ENCODE data around the gene DNMT3A. TPM values are rescaled to one million over a fixed set of nuclear protein-coding genes. Genes with fewer than 3 reads are reported as not detected.

DNMT3A gene
- total and polyA plus RNA-seq, 2 donors (not counting 1 experiment from before 2014, with no cell fraction given) = 8.9 to 24.5 TPM

DNA sequence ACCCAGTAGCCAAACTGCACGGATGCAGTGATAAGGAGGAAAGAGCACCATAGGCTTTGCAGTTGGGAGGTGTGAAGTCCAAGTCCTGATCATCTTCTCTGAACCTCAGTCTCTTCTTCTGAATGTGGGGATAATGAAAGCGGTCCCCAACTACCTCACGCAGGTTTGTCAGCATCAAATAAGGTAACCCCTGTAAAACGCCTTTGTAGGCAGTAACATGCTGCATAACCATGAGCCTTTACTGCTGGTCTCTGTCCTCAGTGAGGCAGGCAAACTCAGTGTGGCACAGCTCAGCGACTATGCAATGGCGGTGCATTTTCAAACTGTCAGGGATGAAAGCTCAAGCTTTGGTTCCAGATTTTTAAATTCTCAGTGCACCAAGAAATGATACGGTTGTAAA lies 46.1 kb downstream of the DNMT3A start:
- no peaks in the 10 kb centered on the region for H4K20me1 ChIP-seq (ENCODE audit: control insufficient read depth, insufficient read depth, low read length, poor library complexity, severe bottlenecking)
- peaks cover 43% of the 10 kb centered on the region for H3K4me1 Mint-ChIP-seq
- H3K4me2 ChIP-seq (replicated peaks; ENCODE audit: low read depth, low read length, poor library complexity, severe bottlenecking) = peak overlapping the region; percentile 80
- H3K27me3 ChIP-seq (replicated peaks in 1 of 4; ENCODE audit: control extremely low read depth in 1 of 4, control insufficient read depth in 3 of 4, insufficient read depth in 4 of 4, low read length in 3 of 4) = no peaks in the 10 kb centered on the region
- no peaks in the 10 kb centered on the region for H3K27me3 Mint-ChIP-seq
- H3K36me3 ChIP-seq (replicated peaks in 1 of 2; ENCODE audit: control extremely low read depth in 1 of 2, control insufficient read depth in 1 of 2, extremely low read depth in 1 of 2, insufficient read depth in 2 of 2, low read length in 1 of 2) = peaks cover 0 to 8% of the 10 kb centered on the region in 2 experiments
- DNase-seq (no peak), ATAC-seq (ENCODE audit: low read depth) (no peak)
- peak overlapping the region; percentile 94 for H3K27ac Mint-ChIP-seq
- no peaks in the 10 kb centered on the region for H3K9me3 ChIP-seq (ENCODE audit: control extremely low read depth in 1 of 3, control insufficient read depth in 2 of 3, insufficient read depth in 1 of 3, low read length in 2 of 3)
- TF ChIP-seq EZH2 (IDR thresholded peaks at IDR 0.05; ENCODE audit: borderline replicate concordance, insufficient read depth, low read depth, low read length, poor library complexity, severe bottlenecking) = no peak
- TF ChIP-seq, protein P1, sequence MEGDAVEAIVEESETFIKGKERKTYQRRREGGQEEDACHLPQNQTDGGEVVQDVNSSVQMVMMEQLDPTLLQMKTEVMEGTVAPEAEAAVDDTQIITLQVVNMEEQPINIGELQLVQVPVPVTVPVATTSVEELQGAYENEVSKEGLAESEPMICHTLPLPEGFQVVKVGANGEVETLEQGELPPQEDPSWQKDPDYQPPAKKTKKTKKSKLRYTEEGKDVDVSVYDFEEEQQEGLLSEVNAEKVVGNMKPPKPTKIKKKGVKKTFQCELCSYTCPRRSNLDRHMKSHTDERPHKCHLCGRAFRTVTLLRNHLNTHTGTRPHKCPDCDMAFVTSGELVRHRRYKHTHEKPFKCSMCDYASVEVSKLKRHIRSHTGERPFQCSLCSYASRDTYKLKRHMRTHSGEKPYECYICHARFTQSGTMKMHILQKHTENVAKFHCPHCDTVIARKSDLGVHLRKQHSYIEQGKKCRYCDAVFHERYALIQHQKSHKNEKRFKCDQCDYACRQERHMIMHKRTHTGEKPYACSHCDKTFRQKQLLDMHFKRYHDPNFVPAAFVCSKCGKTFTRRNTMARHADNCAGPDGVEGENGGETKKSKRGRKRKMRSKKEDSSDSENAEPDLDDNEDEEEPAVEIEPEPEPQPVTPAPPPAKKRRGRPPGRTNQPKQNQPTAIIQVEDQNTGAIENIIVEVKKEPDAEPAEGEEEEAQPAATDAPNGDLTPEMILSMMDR (IDR thresholded peaks at IDR 0.05) = no peak
- H3K4me3 Mint-ChIP-seq = peak overlapping the region; percentile 80
- H3K27ac ChIP-seq (ENCODE audit: low read length in 2 of 2) = peak overlapping the region; percentile 87 to 91
- POLR2A ChIA-PET = interaction anchor here (1.1 to 1.8 kb wide), 3 partner anchors 17 to 583 kb away, joined by 3 to 10 read pairs (median 8); partner anchors contain the start of gene ASXL2
- peak overlapping the region in 2 of 5 experiments; percentile 34 to 45 for H3K4me3 ChIP-seq (ENCODE audit: control extremely low read depth in 1 of 5, extremely low read depth in 1 of 5, insufficient read depth in 1 of 5, low read depth in 2 of 5, low read length in 4 of 5)
- WGBS (ENCODE audit: insufficient coverage) = 81% methylated on average over 6 of the region's 7 CpGs
- intact Hi-C loops (cut with micrococcal nuclease) = loop anchor here (1.0 to 2.0 kb wide), 2 partner anchors 45 to 82 kb away; no protein-coding TSS in a partner anchor
- H3K4me1 ChIP-seq (ENCODE audit: control insufficient read depth in 2 of 2, insufficient read depth in 2 of 2, low read length in 2 of 2) = peaks cover 41 to 58% of the 10 kb centered on the region in 2 donors
- H3K79me2 ChIP-seq (ENCODE audit: control insufficient read depth, insufficient read depth, low read length) = peaks cover 22% of the 10 kb centered on the region
- H3K9ac ChIP-seq (ENCODE audit: low read length) = peak overlapping the region; percentile 40
- CTCF ChIA-PET = interaction anchor here (1.3 to 1.8 kb wide), 3 partner anchors 18 to 67 kb away, joined by 3 to 6 read pairs (median 4); no protein-coding TSS in a partner anchor
- no peaks in the 10 kb centered on the region for H3K9me3 Mint-ChIP-seq (ENCODE audit: insufficient read depth)
- peak overlapping the region; percentile 68 for H2AFZ ChIP-seq (ENCODE audit: insufficient read depth, low read depth, low read length, poor library complexity, severe bottlenecking)

Measured in B cell (primary cell).